DOHH2 (cell line): ENCODE measurements around the gene DLGAP1.

ENCODE experiments used
- H3F3A ChIP-seq: fragments of 200-600 bp; sonication (generic), shearing (Covaris generic); 2 replicates; pipeline ENCODE4 v1.6.0; 2016; ENCODE audit warnings: antibody characterized with exemption, mild to moderate bottlenecking; ENCODE audit not compliant: control insufficient read depth, insufficient read depth
- H3K27ac ChIP-seq: fragments of 200-600 bp; sonication (generic); 2 replicates; pipeline ENCODE4 v1.5.1; 2014; ENCODE audit warnings: low read depth, mild to moderate bottlenecking, low read length, moderate library complexity
- H3K27me3 ChIP-seq: fragments of 200-600 bp; sonication (generic); 2 replicates; pipeline ENCODE4 v1.6.1; 2014; ENCODE audit warnings: mild to moderate bottlenecking, low read length, mixed read lengths; ENCODE audit not compliant: control insufficient read depth
- H3K36me3 ChIP-seq: fragments of 200-600 bp; sonication (generic); 2 replicates; pipeline ENCODE4 v1.6.1; 2014; ENCODE audit warnings: mild to moderate bottlenecking, low read length, moderate library complexity, mixed read lengths; ENCODE audit not compliant: control insufficient read depth
- H3K4me1 ChIP-seq: fragments of 200-600 bp; sonication (generic); 2 replicates; pipeline ENCODE4 v1.6.1; 2014; ENCODE audit warnings: mild to moderate bottlenecking, low read length, mixed read lengths; ENCODE audit not compliant: control insufficient read depth
- H3K4me2 ChIP-seq: fragments of 200-600 bp; sonication (generic); 2 replicates; pipeline ENCODE4 v1.6.0; 2014; ENCODE audit warnings: mild to moderate bottlenecking, low read length, moderate library complexity
- H3K4me3 ChIP-seq: fragments of 200-600 bp; sonication (generic); 2 replicates; pipeline ENCODE4 v1.5.1; 2014; ENCODE audit warnings: mild to moderate bottlenecking, low read length, mixed read lengths
- H3K79me2 ChIP-seq: fragments of 200-600 bp; sonication (generic); 2 replicates; pipeline ENCODE4 v1.6.1; 2014; ENCODE audit warnings: mild to moderate bottlenecking, low read length, mixed read lengths; ENCODE audit not compliant: control insufficient read depth
- H3K9me2 ChIP-seq: fragments of 200-600 bp; sonication (generic); replicated peaks from 2 replicates; pipeline ENCODE4 v1.6.1; 2014; ENCODE audit warnings: mild to moderate bottlenecking, low read length, mixed read lengths; ENCODE audit not compliant: control insufficient read depth
- H3K9me3 ChIP-seq: fragments of 200-600 bp; sonication (generic); 2 replicates; pipeline ENCODE4 v1.6.1; 2014; ENCODE audit warnings: antibody characterized with exemption, low read length, mixed read lengths; ENCODE audit not compliant: control insufficient read depth, insufficient read depth
- H4K20me1 ChIP-seq: fragments of 200-600 bp; sonication (generic); 2 replicates; pipeline ENCODE4 v1.6.0; 2014; ENCODE audit warnings: low read depth, mild to moderate bottlenecking, antibody characterized with exemption, low read length, moderate library complexity; ENCODE audit not compliant: control insufficient read depth, insufficient read depth
- EZH2phosphoT487 ChIP-seq: fragments of 200-600 bp; sonication (generic); IDR thresholded peaks from 2 replicates; pipeline ENCODE4 v1.6.1; 2017; ENCODE audit warnings: borderline replicate concordance, mild to moderate bottlenecking, antibody characterized with exemption, low read length, moderate library complexity, mixed read lengths
- TF ChIP-seq, protein P1 (sequence below): fragments of 200-600 bp; sonication (generic); IDR thresholded peaks from one replicate; pipeline ENCODE4 v1.5.1; 2014; ENCODE audit warnings: antibody characterized with exemption, mild to moderate bottlenecking, low read depth, low read length; ENCODE audit not compliant: poor library complexity, severe bottlenecking

The DLGAP1 gene

DNA sequence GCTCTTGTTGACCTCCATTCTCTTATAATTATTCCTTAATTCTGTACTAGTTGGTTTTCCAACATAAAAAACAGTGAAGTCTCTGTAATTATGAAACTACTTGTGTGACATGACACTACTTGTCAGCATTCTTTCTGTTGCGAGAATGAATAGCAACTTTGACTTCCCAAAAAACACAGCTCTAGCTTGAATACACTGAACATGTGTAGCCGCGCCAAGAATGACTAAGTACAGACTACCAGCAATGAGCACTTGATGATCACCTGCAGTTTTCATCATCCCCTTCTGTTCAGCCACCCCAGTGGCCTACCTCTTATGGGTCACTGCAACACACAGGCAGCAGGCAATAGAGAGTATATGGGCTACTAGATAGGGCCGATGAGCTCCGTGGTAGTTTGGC is 775.9 kb downstream of the DLGAP1 start:
- Histone ChIP-seq H3K4me3 (no peak overlapping the region), H3K27me3 (no peaks in the 10 kb centered on the region), H3K9me2 (no peaks in the 10 kb centered on the region), H3K79me2 (no peaks in the 10 kb centered on the region), H3K27ac (no peak overlapping the region), H3F3A (no peaks in the 10 kb centered on the region), H4K20me1 (no peaks in the 10 kb centered on the region), H3K4me2 (no peak overlapping the region), H3K4me1 (no peaks in the 10 kb centered on the region), H3K36me3 (no peaks in the 10 kb centered on the region), H3K9me3 (no peaks in the 10 kb centered on the region)
- TF ChIP-seq, protein P1, sequence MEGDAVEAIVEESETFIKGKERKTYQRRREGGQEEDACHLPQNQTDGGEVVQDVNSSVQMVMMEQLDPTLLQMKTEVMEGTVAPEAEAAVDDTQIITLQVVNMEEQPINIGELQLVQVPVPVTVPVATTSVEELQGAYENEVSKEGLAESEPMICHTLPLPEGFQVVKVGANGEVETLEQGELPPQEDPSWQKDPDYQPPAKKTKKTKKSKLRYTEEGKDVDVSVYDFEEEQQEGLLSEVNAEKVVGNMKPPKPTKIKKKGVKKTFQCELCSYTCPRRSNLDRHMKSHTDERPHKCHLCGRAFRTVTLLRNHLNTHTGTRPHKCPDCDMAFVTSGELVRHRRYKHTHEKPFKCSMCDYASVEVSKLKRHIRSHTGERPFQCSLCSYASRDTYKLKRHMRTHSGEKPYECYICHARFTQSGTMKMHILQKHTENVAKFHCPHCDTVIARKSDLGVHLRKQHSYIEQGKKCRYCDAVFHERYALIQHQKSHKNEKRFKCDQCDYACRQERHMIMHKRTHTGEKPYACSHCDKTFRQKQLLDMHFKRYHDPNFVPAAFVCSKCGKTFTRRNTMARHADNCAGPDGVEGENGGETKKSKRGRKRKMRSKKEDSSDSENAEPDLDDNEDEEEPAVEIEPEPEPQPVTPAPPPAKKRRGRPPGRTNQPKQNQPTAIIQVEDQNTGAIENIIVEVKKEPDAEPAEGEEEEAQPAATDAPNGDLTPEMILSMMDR = no peak
- TF ChIP-seq EZH2phosphoT487 = no peak

DNA sequence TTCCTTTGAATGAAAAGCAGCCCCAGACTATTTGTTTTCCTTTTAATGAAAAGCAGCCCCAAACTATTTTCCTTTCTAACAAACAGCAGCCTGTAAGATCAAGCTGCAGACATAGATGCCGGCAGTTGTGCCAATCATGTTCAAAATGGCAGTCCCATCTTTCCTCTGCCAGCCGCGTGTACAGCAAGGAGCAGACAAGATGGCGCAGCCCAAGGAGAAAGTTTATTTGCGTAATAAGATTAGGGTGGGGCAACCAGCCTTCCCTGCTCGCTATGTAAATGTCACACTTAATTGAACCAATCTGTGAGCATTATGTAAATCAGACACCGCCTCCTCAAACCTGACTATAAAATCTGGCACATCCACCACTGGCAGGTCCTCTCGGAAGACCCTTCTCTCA is 779.1 kb downstream of the DLGAP1 start:
- Histone ChIP-seq H3K4me3 (no peak overlapping the region), H3K9me2 (no peaks in the 10 kb centered on the region), H3K27ac (no peak overlapping the region), H3K9me3 (no peaks in the 10 kb centered on the region), H3F3A (no peaks in the 10 kb centered on the region), H4K20me1 (no peaks in the 10 kb centered on the region), H3K36me3 (no peaks in the 10 kb centered on the region), H3K79me2 (no peaks in the 10 kb centered on the region), H3K4me2 (no peak overlapping the region), H3K4me1 (no peaks in the 10 kb centered on the region), H3K27me3 (no peaks in the 10 kb centered on the region)
- TF ChIP-seq, protein P1 = no peak
- no peak for TF ChIP-seq EZH2phosphoT487

DNA sequence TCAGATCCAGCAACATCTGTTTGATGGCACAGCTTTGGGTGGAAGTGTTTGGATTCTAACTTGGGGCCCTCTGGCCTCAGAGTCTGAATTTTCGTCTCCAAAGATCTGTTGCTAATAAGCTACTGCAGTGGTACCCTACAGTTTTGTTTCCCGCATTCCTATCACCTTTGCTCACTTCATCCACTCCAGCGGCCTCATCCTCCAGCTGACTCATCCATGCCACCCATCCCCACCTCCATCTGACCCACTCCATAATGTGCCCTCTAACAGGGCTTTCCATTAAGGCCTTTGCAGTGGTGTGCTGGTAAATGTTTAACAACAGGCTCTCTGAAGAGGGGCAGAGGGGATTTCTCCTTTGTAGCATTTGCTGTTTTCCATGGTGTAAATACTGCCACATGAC is 779.7 kb downstream of the DLGAP1 start:
- no peaks in the 10 kb centered on the region for H3K27me3 ChIP-seq
- H4K20me1 ChIP-seq = no peaks in the 10 kb centered on the region
- no peak overlapping the region for H3K4me2 ChIP-seq
- H3K36me3 ChIP-seq = no peaks in the 10 kb centered on the region
- no peaks in the 10 kb centered on the region for H3K4me1 ChIP-seq
- H3K9me2 ChIP-seq = no peaks in the 10 kb centered on the region
- no peaks in the 10 kb centered on the region for H3K9me3 ChIP-seq
- H3K79me2 ChIP-seq = no peaks in the 10 kb centered on the region
- no peak overlapping the region for H3K27ac ChIP-seq
- H3F3A ChIP-seq = no peaks in the 10 kb centered on the region
- H3K4me3 ChIP-seq = no peak overlapping the region
- TF ChIP-seq EZH2phosphoT487 = no peak
- TF ChIP-seq, protein P1 = no peak

DNA sequence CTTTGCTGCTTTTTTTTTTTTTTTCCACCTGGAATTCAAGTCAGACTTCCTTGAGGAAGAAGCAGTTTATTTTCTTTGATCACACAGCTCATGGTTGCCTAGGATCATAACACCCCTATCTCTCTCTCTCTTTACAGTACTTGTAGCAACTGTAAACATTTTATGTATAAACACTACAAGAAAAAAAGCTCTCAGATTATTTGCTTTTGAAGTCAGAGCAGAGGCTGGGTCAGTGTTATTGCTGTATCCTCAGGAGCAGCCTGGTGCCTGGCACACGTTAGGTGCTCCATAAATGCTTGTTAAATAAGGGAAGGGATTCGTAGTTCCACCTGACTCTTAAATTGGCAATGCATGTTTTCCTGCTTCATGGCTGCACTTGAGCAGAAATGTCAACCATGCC is 783.9 kb downstream of the DLGAP1 start:
- H3K4me2 ChIP-seq = no peak overlapping the region
- no peaks in the 10 kb centered on the region for H3K36me3 ChIP-seq
- no peaks in the 10 kb centered on the region for H3K4me1 ChIP-seq
- no peak overlapping the region for H3K27ac ChIP-seq
- H3K27me3 ChIP-seq = no peaks in the 10 kb centered on the region
- H3K79me2 ChIP-seq = no peaks in the 10 kb centered on the region
- H3F3A ChIP-seq = no peaks in the 10 kb centered on the region
- H3K9me2 ChIP-seq = no peaks in the 10 kb centered on the region
- TF ChIP-seq, protein P1 = no peak
- TF ChIP-seq EZH2phosphoT487 = no peak
- no peaks in the 10 kb centered on the region for H4K20me1 ChIP-seq
- no peaks in the 10 kb centered on the region for H3K9me3 ChIP-seq
- no peak overlapping the region for H3K4me3 ChIP-seq
